Uterus (tissue), 2 donors: ENCODE results near the gene NDEL1.

Source experiments
- CTCF ChIP-seq, 4 experiments: fragments of 200-600 bp in 2 of 4; fragments of 450-650 bp in 2 of 4; sonication (generic) in 2 of 4; IDR thresholded peaks; one replicate each; pipeline ENCODE4 v1.5.1; 2016 to 2019; ENCODE audit warnings: antibody characterized with exemption in 4 of 4, mild to moderate bottlenecking in 2 of 4, moderate library complexity in 1 of 4
- POLR2A ChIP-seq, 2 donors: fragments of 450-650 bp; IDR thresholded peaks; one replicate each; pipeline ENCODE4 v1.6.1; 2016; ENCODE audit warnings: antibody characterized with exemption in 2 of 2, mild to moderate bottlenecking in 1 of 2, moderate library complexity in 1 of 2

- TF ChIP-seq CTCF (IDR thresholded peaks at IDR 0.05): no peak
- TF ChIP-seq POLR2A (IDR thresholded peaks at IDR 0.05): no peak
Measured at GRCh38 chr17:8453326-8453725, 17.6 kb downstream of the NDEL1 start.
